ENCODE results near the gene FBXO39.

- TF ChIP-seq HDAC2 (IDR thresholded peaks at IDR 0.05) (no peak), ZNF274 (IDR thresholded peaks at IDR 0.05; ENCODE audit: borderline replicate concordance, low read depth, low read length) (no peak), NFE2L1 (tag; IDR thresholded peaks at IDR 0.05; ENCODE audit: borderline replicate concordance, low read depth) (no peak), BRCA1 (IDR thresholded peaks at IDR 0.05) (no peak), BRCA1 (CRISPR knock-in tag; IDR thresholded peaks at IDR 0.05) (no peak)
These were observed 20.3 kb upstream of the FBXO39 start, which contains the start of gene XAF1 for GRCh38 chr17:6755731-6756184.
